ENCODE measurements around the gene SYNPO. TPM values are rescaled to one million over a fixed set of nuclear protein-coding genes. Genes with fewer than 3 reads are reported as not detected.

The SYNPO gene
- total RNA-seq, 1 donor from 2014 or later = 195 TPM

DNA sequence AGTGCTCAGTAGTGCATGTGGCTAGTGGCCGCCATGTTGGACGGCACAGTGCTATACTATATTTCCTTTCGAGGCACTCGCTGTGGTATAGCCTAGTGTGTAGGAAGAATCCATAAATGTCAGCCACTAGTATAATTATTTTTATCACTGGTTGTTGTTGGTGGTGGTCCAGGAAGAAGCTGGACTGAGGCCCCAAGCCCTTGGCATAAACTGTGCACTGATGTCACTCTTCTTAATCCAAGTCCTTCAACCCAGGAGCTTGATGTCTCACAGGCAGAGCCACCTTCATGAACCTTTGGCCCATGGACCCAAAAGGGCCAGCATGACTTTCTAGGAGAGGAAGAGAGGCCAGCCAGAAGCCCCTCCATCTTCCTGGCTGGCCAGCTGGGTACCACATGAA, 32.5 kb upstream of the SYNPO start:
- Mint-ChIP-seq H3K36me3 (ENCODE audit: low read depth) (peaks cover 10% of the 10 kb centered on the region), H3K4me1 (ENCODE audit: low read depth) (peaks cover 81% of the 10 kb centered on the region), H3K27me3 (ENCODE audit: low read depth) (no peaks in the 10 kb centered on the region), H3K27ac (ENCODE audit: unreplicated experiment) (no peak overlapping the region), H3K4me3 (ENCODE audit: unreplicated experiment) (no peak overlapping the region), H3K9me3 (ENCODE audit: low read depth) (no peaks in the 10 kb centered on the region)
- DNase-seq (ENCODE audit: low spot score) = no peak
- TF ChIP-seq CTCF (IDR thresholded peaks at IDR 0.05) = no peak

- no peak for DNase-seq (ENCODE audit: low spot score)
- no peak overlapping the region for H3K27ac Mint-ChIP-seq (ENCODE audit: unreplicated experiment)
Observed at GRCh38 chr5:150608991-150609390, 31.5 kb upstream of the SYNPO start.

DNA sequence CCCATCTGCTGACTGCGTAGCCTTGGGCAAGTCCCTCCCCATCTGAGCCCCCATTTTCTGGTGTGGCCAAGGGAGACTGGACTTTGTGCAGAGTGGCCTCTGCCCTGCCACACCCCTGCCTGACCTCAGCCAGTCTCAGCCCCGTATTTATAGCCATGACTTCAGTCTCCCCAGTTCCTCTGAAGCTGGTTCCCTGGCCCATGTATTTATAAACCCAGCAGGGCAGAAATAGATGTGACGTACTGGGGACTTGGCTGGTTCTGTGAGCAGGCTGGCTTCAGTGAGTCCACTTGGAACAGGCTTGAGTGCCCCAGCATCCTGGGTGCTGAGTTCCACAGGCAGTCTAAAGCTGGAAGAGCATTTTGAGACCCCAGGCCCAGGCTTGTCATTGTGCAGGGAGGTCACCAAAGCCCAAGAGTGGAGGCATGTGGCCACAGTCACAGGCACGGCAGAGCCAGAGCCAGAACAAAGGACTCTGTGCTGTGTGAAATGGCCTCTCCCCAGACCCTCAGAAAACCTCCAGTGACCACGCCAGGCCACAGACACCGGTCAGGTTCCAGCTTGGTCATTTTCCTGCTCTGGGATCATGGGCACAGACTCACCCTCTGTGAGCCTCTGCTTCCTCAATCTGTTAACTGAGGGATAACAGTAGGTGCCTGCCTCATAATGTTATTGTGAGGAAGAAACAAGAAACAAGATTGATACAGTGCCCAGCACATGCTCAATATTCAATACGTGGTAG, 30.4 kb upstream of the SYNPO start:
- no peaks in the 10 kb centered on the region for H3K27me3 Mint-ChIP-seq (ENCODE audit: low read depth)
- no peaks in the 10 kb centered on the region for H3K9me3 Mint-ChIP-seq (ENCODE audit: low read depth)
- no peak for DNase-seq (ENCODE audit: low spot score)
- no peak overlapping the region for H3K4me3 Mint-ChIP-seq (ENCODE audit: unreplicated experiment)
- TF ChIP-seq CTCF (IDR thresholded peaks at IDR 0.05) = no peak
- peaks cover 81% of the 10 kb centered on the region for H3K4me1 Mint-ChIP-seq (ENCODE audit: low read depth)
- H3K36me3 Mint-ChIP-seq (ENCODE audit: low read depth) = peaks cover 14% of the 10 kb centered on the region
- peak overlapping the region; percentile 81 for H3K27ac Mint-ChIP-seq (ENCODE audit: unreplicated experiment)

More at GRCh38 chr5:150608991-150609390, 31.5 kb upstream of the SYNPO start:
- peaks cover 14% of the 10 kb centered on the region for H3K36me3 Mint-ChIP-seq (ENCODE audit: low read depth)
- H3K4me3 Mint-ChIP-seq (ENCODE audit: unreplicated experiment) = no peak overlapping the region
- H3K9me3 Mint-ChIP-seq (ENCODE audit: low read depth) = no peaks in the 10 kb centered on the region
- H3K27me3 Mint-ChIP-seq (ENCODE audit: low read depth) = no peaks in the 10 kb centered on the region
- H3K4me1 Mint-ChIP-seq (ENCODE audit: low read depth) = peaks cover 81% of the 10 kb centered on the region
- TF ChIP-seq CTCF (IDR thresholded peaks at IDR 0.05) = no peak

GRCh38 chr5:150611026-150611425, 29.4 kb upstream of the SYNPO start:
- TF ChIP-seq CTCF (IDR thresholded peaks at IDR 0.05) = no peak
- H3K27ac Mint-ChIP-seq (ENCODE audit: unreplicated experiment) = no peak overlapping the region
- H3K4me1 Mint-ChIP-seq (ENCODE audit: low read depth) = peaks cover 81% of the 10 kb centered on the region
- H3K36me3 Mint-ChIP-seq (ENCODE audit: low read depth) = peaks cover 14% of the 10 kb centered on the region
- H3K9me3 Mint-ChIP-seq (ENCODE audit: low read depth) = no peaks in the 10 kb centered on the region
- DNase-seq (ENCODE audit: low spot score) = no peak
- no peak overlapping the region for H3K4me3 Mint-ChIP-seq (ENCODE audit: unreplicated experiment)
- no peaks in the 10 kb centered on the region for H3K27me3 Mint-ChIP-seq (ENCODE audit: low read depth)

GRCh38 chr5:150612405-150612804, 28.1 kb upstream of the SYNPO start:
- Mint-ChIP-seq H3K27ac (ENCODE audit: unreplicated experiment) (no peak overlapping the region), H3K9me3 (ENCODE audit: low read depth) (no peaks in the 10 kb centered on the region), H3K27me3 (ENCODE audit: low read depth) (no peaks in the 10 kb centered on the region), H3K4me1 (ENCODE audit: low read depth) (peaks cover 78% of the 10 kb centered on the region), H3K4me3 (ENCODE audit: unreplicated experiment) (no peak overlapping the region), H3K36me3 (ENCODE audit: low read depth) (peaks cover 14% of the 10 kb centered on the region)
- TF ChIP-seq CTCF (IDR thresholded peaks at IDR 0.05) = no peak
- DNase-seq (ENCODE audit: low spot score) = no peak
